Muscle layer of duodenum (tissue), 2 donors: ENCODE measurements around the gene FAM78B.

ENCODE experiments used
- H3K27ac ChIP-seq: one replicate; pipeline ENCODE4 v1.7.0; 2013; ENCODE audit warnings: mild to moderate bottlenecking, low read length
- H3K27me3 ChIP-seq: one replicate; pipeline ENCODE4 v1.7.0; 2013; ENCODE audit warnings: low read depth, mild to moderate bottlenecking, control low read depth, low read length
- H3K36me3 ChIP-seq, 2 donors: one replicate each; pipeline ENCODE4 v1.7.0; 2013; ENCODE audit warnings: low read length in 2 of 2, control low read depth in 1 of 2, mild to moderate bottlenecking in 1 of 2; ENCODE audit not compliant: insufficient read depth in 2 of 2, control insufficient read depth in 1 of 2
- H3K4me1 ChIP-seq, 2 donors: one replicate each; pipeline ENCODE4 v1.7.0; 2013; ENCODE audit warnings: low read length in 2 of 2, mild to moderate bottlenecking in 2 of 2, control low read depth in 1 of 2, moderate library complexity in 1 of 2; ENCODE audit not compliant: insufficient read depth in 2 of 2, control insufficient read depth in 1 of 2
- H3K4me3 ChIP-seq, 2 donors: one replicate each; pipeline ENCODE4 v1.7.0; 2013; ENCODE audit warnings: low read length in 2 of 2, low read depth in 1 of 2, mild to moderate bottlenecking in 1 of 2
- H3K9me3 ChIP-seq, 2 donors: one replicate each; pipeline ENCODE4 v1.7.0; 2013; ENCODE audit warnings: low read length in 2 of 2, control low read depth in 1 of 2, mild to moderate bottlenecking in 1 of 2; ENCODE audit not compliant: control insufficient read depth in 1 of 2
- donor health status: healthy.

The FAM78B gene

GRCh38 chr1:166086113-166086883 is 80.5 kb downstream of the FAM78B start:
- Histone ChIP-seq H3K4me1 (peaks cover 0 to 7% of the 10 kb centered on the region in 2 donors), H3K36me3 (no peaks in the 10 kb centered on the region), H3K27ac (no peak overlapping the region), H3K27me3 (no peaks in the 10 kb centered on the region), H3K4me3 (no peak overlapping the region), H3K9me3 (no peaks in the 10 kb centered on the region)

GRCh38 chr1:166084613-166085012 is 82.2 kb downstream of the FAM78B start:
- no peak overlapping the region for H3K4me3 ChIP-seq
- no peak overlapping the region for H3K27ac ChIP-seq
- H3K36me3 ChIP-seq, result no peaks in the 10 kb centered on the region
- H3K9me3 ChIP-seq, result no peaks in the 10 kb centered on the region
- H3K27me3 ChIP-seq, result no peaks in the 10 kb centered on the region
- H3K4me1 ChIP-seq, result peaks cover 0 to 18% of the 10 kb centered on the region in 2 donors

- Histone ChIP-seq H3K4me1 (peaks cover 0 to 18% of the 10 kb centered on the region in 2 donors), H3K27ac (no peak overlapping the region), H3K27me3 (no peaks in the 10 kb centered on the region), H3K36me3 (no peaks in the 10 kb centered on the region), H3K9me3 (no peaks in the 10 kb centered on the region), H3K4me3 (no peak overlapping the region)
These were observed 82.9 kb downstream of the FAM78B start for GRCh38 chr1:166083887-166084286.

- no peak overlapping the region for H3K27ac ChIP-seq
- H3K9me3 ChIP-seq, result no peaks in the 10 kb centered on the region
- no peak overlapping the region for H3K4me3 ChIP-seq
- no peaks in the 10 kb centered on the region for H3K27me3 ChIP-seq
- peaks cover 0 to 18% of the 10 kb centered on the region in 2 donors for H3K4me1 ChIP-seq
- no peaks in the 10 kb centered on the region for H3K36me3 ChIP-seq
These were observed 84.2 kb downstream of the FAM78B start for GRCh38 chr1:166082601-166083000.

- peaks cover 0 to 18% of the 10 kb centered on the region in 2 donors for H3K4me1 ChIP-seq
- H3K36me3 ChIP-seq, result no peaks in the 10 kb centered on the region
- no peaks in the 10 kb centered on the region for H3K27me3 ChIP-seq
- H3K4me3 ChIP-seq, result no peak overlapping the region
- no peak overlapping the region for H3K27ac ChIP-seq
- H3K9me3 ChIP-seq, result no peaks in the 10 kb centered on the region
These were observed 85.6 kb downstream of the FAM78B start for GRCh38 chr1:166080967-166081870.

GRCh38 chr1:166080277-166080966 is 86.4 kb downstream of the FAM78B start:
- Histone ChIP-seq H3K4me3 (no peak overlapping the region), H3K4me1 (peaks cover 0 to 18% of the 10 kb centered on the region in 2 donors), H3K27me3 (no peaks in the 10 kb centered on the region), H3K27ac (no peak overlapping the region), H3K9me3 (no peaks in the 10 kb centered on the region), H3K36me3 (no peaks in the 10 kb centered on the region)

- no peaks in the 10 kb centered on the region for H3K9me3 ChIP-seq
- no peaks in the 10 kb centered on the region for H3K27me3 ChIP-seq
- H3K36me3 ChIP-seq, result no peaks in the 10 kb centered on the region
- H3K27ac ChIP-seq, result no peak overlapping the region
- H3K4me3 ChIP-seq, result no peak overlapping the region
- peaks cover 0 to 18% of the 10 kb centered on the region in 2 donors for H3K4me1 ChIP-seq
These were observed 87.5 kb downstream of the FAM78B start for GRCh38 chr1:166079276-166079675.

- no peaks in the 10 kb centered on the region for H3K9me3 ChIP-seq
- no peaks in the 10 kb centered on the region for H3K27me3 ChIP-seq
- H3K27ac ChIP-seq, result no peak overlapping the region
- H3K4me1 ChIP-seq, result no peaks in the 10 kb centered on the region
- H3K4me3 ChIP-seq, result no peak overlapping the region
- H3K36me3 ChIP-seq, result no peaks in the 10 kb centered on the region
These were observed 93.3 kb downstream of the FAM78B start for GRCh38 chr1:166073489-166073888.

GRCh38 chr1:166069390-166069789 is 97.4 kb downstream of the FAM78B start:
- H3K27ac ChIP-seq, result no peak overlapping the region
- no peaks in the 10 kb centered on the region for H3K9me3 ChIP-seq
- H3K4me3 ChIP-seq, result no peak overlapping the region
- no peaks in the 10 kb centered on the region for H3K27me3 ChIP-seq
- no peaks in the 10 kb centered on the region for H3K4me1 ChIP-seq
- no peaks in the 10 kb centered on the region for H3K36me3 ChIP-seq

GRCh38 chr1:166066107-166066506 is 100.7 kb downstream of the FAM78B start:
- Histone ChIP-seq H3K27ac (no peak overlapping the region), H3K4me1 (no peaks in the 10 kb centered on the region), H3K36me3 (no peaks in the 10 kb centered on the region), H3K9me3 (no peaks in the 10 kb centered on the region), H3K27me3 (no peaks in the 10 kb centered on the region), H3K4me3 (no peak overlapping the region)

GRCh38 chr1:166064951-166065350 is 101.8 kb downstream of the FAM78B start:
- Histone ChIP-seq H3K4me3 (no peak overlapping the region), H3K4me1 (no peaks in the 10 kb centered on the region), H3K27ac (no peak overlapping the region), H3K27me3 (no peaks in the 10 kb centered on the region), H3K36me3 (no peaks in the 10 kb centered on the region), H3K9me3 (no peaks in the 10 kb centered on the region)
